OCI-LY7 (cell line): ENCODE data around the gene NOB1. TPM values are rescaled to one million over a fixed set of nuclear protein-coding genes. Genes with fewer than 3 reads are reported as not detected.

Experiments used
- Bru-seq: library from RNA; stranded (reverse); fragments of 400-500 nt; gene quantifications from one replicate; lab custom pipeline; 2021; lab: Mats Ljungman, UMichigan
- BruChase-seq, 2 experiments: library from RNA; stranded (reverse); fragments of 400-500 nt; gene quantifications; one replicate each; lab custom pipeline; 2021; lab: Mats Ljungman, UMichigan
- BruUV-seq: library from RNA; stranded (reverse); fragments of 400-500 nt; replicated peaks from 2 replicates; lab custom pipeline; 2021; lab: Mats Ljungman, UMichigan
- CTCF ChIA-PET: fragments of 300-600 bp; sonication (Branson Sonifier 250); formaldehyde crosslinking; loops from one replicate; lab custom pipeline; 2022; ENCODE audit warnings: antibody characterized with exemption; ENCODE audit not compliant: unreplicated experiment; lab: Charles Lee
- POLR2A ChIA-PET: fragments of 300-600 bp; sonication (Branson Sonifier 250); formaldehyde crosslinking; loops from one replicate; lab custom pipeline; 2022; ENCODE audit warnings: antibody characterized with exemption; lab: Charles Lee
- DNase-seq: peaks from one replicate; pipeline ENCODE4 v3.0.0-alpha.2; 2015; ENCODE audit warnings: low spot score
- H2AFZ ChIP-seq: fragments of 200-600 bp; sonication (generic), shearing (Covaris generic); 2 replicates; pipeline ENCODE4 v1.6.1; 2014; ENCODE audit warnings: mild to moderate bottlenecking, antibody characterized with exemption, low read length, moderate library complexity
- H3K27ac ChIP-seq: fragments of 200-600 bp; sonication (generic); 2 replicates; pipeline ENCODE4 v1.5.1; 2014; ENCODE audit warnings: mixed run types, low read depth, mild to moderate bottlenecking, moderate library complexity, low read length, inconsistent platforms; ENCODE audit not compliant: poor library complexity, severe bottlenecking
- H3K36me3 ChIP-seq: fragments of 200-600 bp; sonication (generic); 2 replicates; pipeline ENCODE4 v1.6.1; 2014; ENCODE audit warnings: mild to moderate bottlenecking, antibody characterized with exemption, low read length, moderate library complexity, mixed read lengths; ENCODE audit not compliant: insufficient read depth
- H3K4me1 ChIP-seq: fragments of 200-600 bp; sonication (generic); 2 replicates; pipeline ENCODE4 v1.5.1; 2014; ENCODE audit warnings: mild to moderate bottlenecking, low read length; ENCODE audit not compliant: insufficient read depth, poor library complexity, severe bottlenecking
- H3K4me2 ChIP-seq: fragments of 200-600 bp; sonication (generic); 2 replicates; pipeline ENCODE4 v1.6.1; 2014; ENCODE audit warnings: mild to moderate bottlenecking, low read length
- H3K4me3 ChIP-seq: fragments of 200-600 bp; sonication (generic); 2 replicates; pipeline ENCODE4 v1.5.1; 2014; ENCODE audit warnings: mild to moderate bottlenecking, low read depth, low read length; ENCODE audit not compliant: poor library complexity, severe bottlenecking
- H3K79me2 ChIP-seq: fragments of 200-600 bp; sonication (generic); 2 replicates; pipeline ENCODE4 v1.6.1; 2016; ENCODE audit warnings: low read depth, mild to moderate bottlenecking, low read length, moderate library complexity, mixed read lengths; ENCODE audit not compliant: insufficient read depth
- H3K9me2 ChIP-seq: fragments of 200-600 bp; sonication (generic); 2 replicates; pipeline ENCODE4 v1.6.1; 2016; ENCODE audit warnings: mild to moderate bottlenecking, low read length, mixed read lengths; ENCODE audit not compliant: insufficient read depth
- H3K9me3 ChIP-seq: fragments of 200-600 bp; sonication (generic); 2 replicates; pipeline ENCODE4 v1.6.1; 2014; ENCODE audit warnings: mild to moderate bottlenecking, mixed run types, low read length, mixed read lengths
- H4K20me1 ChIP-seq: fragments of 200-600 bp; sonication (generic); 2 replicates; pipeline ENCODE4 v1.6.1; 2014; ENCODE audit warnings: mild to moderate bottlenecking, antibody characterized with exemption, low read length, moderate library complexity, mixed read lengths; ENCODE audit not compliant: insufficient read depth
- EZH2phosphoT487 ChIP-seq: fragments of 200-600 bp; sonication (generic); IDR thresholded peaks from 2 replicates; pipeline ENCODE4 v1.6.1; 2018; ENCODE audit warnings: low read depth, borderline replicate concordance, mild to moderate bottlenecking, mixed run types, antibody characterized with exemption, low read length, moderate library complexity, mixed read lengths
- intact Hi-C: fragments of 100-400 bp; cut with micrococcal nuclease; formaldehyde crosslinking; loops from one replicate; pipeline ENCODE4 v1.10.0; 2022; ENCODE audit not compliant: unreplicated experiment
- long read RNA-seq: library from polyadenylated mRNA; stranded (forward); transcript quantifications from one replicate; pipeline ENCODE4 v2.0.0, GENCODE V29; 2022
- total RNA-seq, 2 experiments: library from RNA; depleted of rRNA in 1 of 2; stranded (reverse); fragments of >200 nt in 1 of 2; shearing (Covaris generic) in 1 of 2; gene quantifications; 2 replicates each; pipeline ENCODE4 v1.2.3, GENCODE V29; 2014 to 2022
- TF ChIP-seq, protein P1 (sequence below): fragments of 200-600 bp; sonication (generic); conservative IDR thresholded peaks from 2 replicates; pipeline ENCODE4 v1.5.1; 2014; ENCODE audit warnings: mild to moderate bottlenecking, antibody characterized with exemption, low read length, moderate library complexity, mixed read lengths

Gene NOB1
- total RNA-seq (2014; rRNA removed; shearing (Covaris generic)) (29.3 and 36.9 TPM in 2 replicates), total RNA-seq (2022) (62.2 and 68.7 TPM in 2 replicates), Bru-seq, nascent RNA (percentile 84 among the genes with signal in this experiment), BruChase-seq, experiment 1, labeled RNA remaining after a 6-hour chase (percentile 79 among the genes with signal in this experiment), BruChase-seq, experiment 2, labeled RNA remaining after a 2-hour chase (percentile 85 among the genes with signal in this experiment)
- long read RNA-seq, transcript NOB1-201 (9 exons, 1,734 nt), result major isoform, 75 of 85 reads
- long read RNA-seq, partial matches to known transcripts, result 4 of 85 reads
- long read RNA-seq, other reads (novel, unspliced or antisense), result 6 of 85 reads

- peak; percentile 98 for DNase-seq
- ChIA-PET CTCF (interaction anchor here (0.5 to 1.7 kb wide), 9 partner anchors 9 to 882 kb away, joined by 3 to 5 read pairs (median 3); no protein-coding TSS in a partner anchor), POLR2A (interaction anchor here (0.5 to 3.2 kb wide), 18 partner anchors 8 to 768 kb away, joined by 3 to 24 read pairs (median 4); partner anchors contain the start of genes AARS1, CYB5B, NQO1 and WWP2)
- Histone ChIP-seq H4K20me1 (peaks cover 7% of the 10 kb centered on the region; the same call in 1 of the 2 replicates), H3K4me3 (peak within 1 kb of the TSS; percentile 88), H3K9me3 (no peaks in the 10 kb centered on the region; the same call in 1 of the 2 replicates), H3K79me2 (peaks cover 45% of the 10 kb centered on the region), H3K4me2 (peak within 1 kb of the TSS; percentile 92), H3K27ac (peak within 1 kb of the TSS; percentile 43), H3K36me3 (peaks cover 38% of the 10 kb centered on the region), H3K9me2 (no peaks in the 10 kb centered on the region), H2AFZ (peak within 1 kb of the TSS; percentile 53), H3K4me1 (peaks cover 15% of the 10 kb centered on the region)
- no TSS peak for BruUV-seq
- intact Hi-C loops, result loop anchor here (2.0 kb wide), 2 partner anchors 46 to 358 kb away; no protein-coding TSS in a partner anchor
- no peak for TF ChIP-seq EZH2phosphoT487
- TF ChIP-seq, protein P1, sequence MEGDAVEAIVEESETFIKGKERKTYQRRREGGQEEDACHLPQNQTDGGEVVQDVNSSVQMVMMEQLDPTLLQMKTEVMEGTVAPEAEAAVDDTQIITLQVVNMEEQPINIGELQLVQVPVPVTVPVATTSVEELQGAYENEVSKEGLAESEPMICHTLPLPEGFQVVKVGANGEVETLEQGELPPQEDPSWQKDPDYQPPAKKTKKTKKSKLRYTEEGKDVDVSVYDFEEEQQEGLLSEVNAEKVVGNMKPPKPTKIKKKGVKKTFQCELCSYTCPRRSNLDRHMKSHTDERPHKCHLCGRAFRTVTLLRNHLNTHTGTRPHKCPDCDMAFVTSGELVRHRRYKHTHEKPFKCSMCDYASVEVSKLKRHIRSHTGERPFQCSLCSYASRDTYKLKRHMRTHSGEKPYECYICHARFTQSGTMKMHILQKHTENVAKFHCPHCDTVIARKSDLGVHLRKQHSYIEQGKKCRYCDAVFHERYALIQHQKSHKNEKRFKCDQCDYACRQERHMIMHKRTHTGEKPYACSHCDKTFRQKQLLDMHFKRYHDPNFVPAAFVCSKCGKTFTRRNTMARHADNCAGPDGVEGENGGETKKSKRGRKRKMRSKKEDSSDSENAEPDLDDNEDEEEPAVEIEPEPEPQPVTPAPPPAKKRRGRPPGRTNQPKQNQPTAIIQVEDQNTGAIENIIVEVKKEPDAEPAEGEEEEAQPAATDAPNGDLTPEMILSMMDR, result peak; percentile 91
Observed at GRCh38 chr16:69754469-69755310, at the start of gene NOB1. Gene NOB1 (minus strand): TSS chr16:69754926. CDS start chr16:69754910, 16 bp downstream.

DNA sequence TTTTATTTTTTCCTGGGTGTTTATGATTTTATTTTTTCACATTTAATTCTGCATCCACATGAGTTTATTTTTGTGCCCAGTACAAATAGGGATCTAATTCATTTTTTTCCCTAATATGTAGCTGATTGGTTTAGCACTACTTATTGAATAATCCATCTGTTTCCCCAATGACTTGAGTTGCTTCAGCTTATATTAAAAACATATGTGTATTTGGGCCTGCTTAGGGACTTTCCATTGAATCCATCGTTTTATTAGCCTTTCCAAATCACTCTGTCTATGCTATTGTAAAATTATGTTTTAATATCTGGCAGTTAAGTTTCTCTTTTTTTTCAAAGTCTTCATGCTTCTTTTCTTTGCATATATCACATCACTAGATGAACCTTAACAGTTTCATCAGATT is 49.6 kb upstream of the NOB1 start:
- BruUV-seq, result no TSS peak
- Histone ChIP-seq H3K4me1 (no peaks in the 10 kb centered on the region), H2AFZ (no peak overlapping the region), H3K4me3 (no peak overlapping the region), H3K79me2 (no peaks in the 10 kb centered on the region), H3K9me3 (no peaks in the 10 kb centered on the region), H4K20me1 (no peaks in the 10 kb centered on the region), H3K9me2 (no peaks in the 10 kb centered on the region), H3K4me2 (no peak overlapping the region), H3K27ac (no peak overlapping the region), H3K36me3 (peaks cover 25% of the 10 kb centered on the region; the same call in 1 of the 2 replicates)
- DNase-seq, result no peak
- no peak for TF ChIP-seq EZH2phosphoT487
- TF ChIP-seq, protein P1, result no peak
- intact Hi-C loops, result no loop called here
- POLR2A ChIA-PET, result interaction anchor here (0.6 kb wide), 1 partner anchor 116 kb away, joined by 5 read pairs; no protein-coding TSS in a partner anchor
- CTCF ChIA-PET, result no interaction called here
